Measurements from ENCODE around the gene TXN2.

The TXN2 gene

GRCh38 chr22:36486619-36487384 is 5.4 kb upstream of the TXN2 start:
- DNase-seq (ENCODE audit: low read depth, low spot score) = peak; percentile 62

DNA sequence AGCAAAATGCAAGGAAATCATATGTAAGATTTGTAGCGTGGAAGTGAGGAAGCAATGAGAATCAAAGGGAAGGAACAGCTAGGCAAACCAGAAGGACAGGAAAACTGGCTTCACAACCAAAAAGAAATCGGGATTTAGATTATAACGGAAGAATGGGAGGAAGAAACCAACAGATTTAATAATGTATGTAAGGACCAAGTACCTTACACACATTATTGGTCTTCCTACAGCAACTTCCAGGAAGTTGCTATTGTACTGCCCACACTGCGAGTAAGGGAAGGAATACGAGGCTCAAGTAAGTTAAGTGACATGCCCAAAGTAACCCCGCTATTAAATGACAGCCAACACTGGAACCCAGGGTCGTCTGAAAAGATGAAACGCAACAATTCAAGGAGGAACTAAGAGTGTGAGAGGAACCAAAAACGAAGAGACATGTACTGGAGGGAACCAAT is 473 bp downstream of the TXN2 start:
- no peak for DNase-seq (ENCODE audit: low read depth, low spot score)

GRCh38 chr22:36478966-36479365 is 2.5 kb downstream of the TXN2 start:
- no peak for DNase-seq (ENCODE audit: low read depth, low spot score)

DNA sequence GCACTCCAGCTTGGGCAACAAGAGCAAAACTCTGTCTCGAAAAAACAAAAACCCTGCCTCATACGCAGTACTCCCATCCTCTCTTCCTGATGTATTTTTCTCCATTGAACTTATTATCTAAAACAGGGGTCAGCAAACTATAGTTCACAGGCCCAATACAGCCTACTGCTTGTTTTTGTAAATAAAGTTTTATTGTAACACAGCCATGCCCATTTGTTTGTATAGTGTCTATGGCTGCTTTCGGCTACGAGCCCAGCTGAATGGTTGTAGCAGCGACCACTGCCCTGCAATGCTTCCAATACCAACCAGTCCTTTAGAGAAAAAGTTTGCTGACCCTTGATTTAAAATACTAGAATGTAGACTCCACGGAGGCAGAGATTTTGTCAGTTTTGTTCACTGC is 6.1 kb downstream of the TXN2 start:
- DNase-seq (ENCODE audit: low read depth, low spot score) = no peak

GRCh38 chr22:36472689-36473088 is 8.8 kb downstream of the TXN2 start:
- no peak for DNase-seq (ENCODE audit: low read depth, low spot score)

GRCh38 chr22:36471341-36471821 is 10.1 kb downstream of the TXN2 start:
- DNase-seq (ENCODE audit: low read depth, low spot score) = peak; percentile 54

GRCh38 chr22:36470994-36471331 is 10.5 kb downstream of the TXN2 start:
- DNase-seq (ENCODE audit: low read depth, low spot score) = peak; percentile 31

DNA sequence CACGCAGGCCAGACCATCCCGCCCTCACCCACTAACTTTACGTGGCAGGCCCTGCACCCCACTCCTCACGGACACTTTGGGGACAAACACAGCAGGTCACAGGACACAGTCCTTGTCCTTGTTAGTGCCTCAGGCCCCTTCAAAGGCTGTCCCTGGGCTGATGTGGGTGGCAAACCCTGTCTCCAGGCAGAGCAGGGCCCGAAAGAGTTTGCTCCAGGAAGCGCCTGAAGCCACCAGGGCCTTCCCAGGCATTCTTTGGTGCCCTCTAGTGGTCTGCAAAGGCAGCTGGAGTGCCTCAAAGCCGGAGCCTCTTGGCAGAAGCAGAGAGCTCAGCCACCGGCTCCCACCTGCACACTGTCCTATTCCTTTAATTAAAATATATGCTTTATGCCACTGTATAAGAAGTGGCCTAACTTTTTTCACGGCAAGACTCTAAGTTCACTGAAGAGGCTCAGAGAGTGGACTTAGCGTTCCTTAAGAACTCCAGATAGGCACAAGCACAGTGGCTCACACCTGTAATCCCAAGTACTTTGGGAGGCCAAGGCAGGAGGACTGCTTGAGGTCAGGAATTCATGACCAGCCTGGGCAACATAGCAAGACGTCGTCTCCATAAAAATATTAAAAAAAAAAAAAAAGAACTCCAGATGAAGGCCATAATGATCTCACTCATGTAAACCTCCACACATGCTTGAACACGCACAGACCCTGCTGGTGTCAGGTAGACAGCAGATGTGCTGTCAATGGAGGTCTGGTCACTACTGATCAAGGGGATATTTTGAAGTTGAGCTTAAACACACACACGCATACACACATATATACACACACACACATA is 11.1 kb downstream of the TXN2 start:
- peak; percentile 94 for DNase-seq (ENCODE audit: low read depth, low spot score)

GRCh38 chr22:36469094-36469710 is 12.2 kb downstream of the TXN2 start:
- peak; percentile 63 for DNase-seq (ENCODE audit: low read depth, low spot score)

DNA sequence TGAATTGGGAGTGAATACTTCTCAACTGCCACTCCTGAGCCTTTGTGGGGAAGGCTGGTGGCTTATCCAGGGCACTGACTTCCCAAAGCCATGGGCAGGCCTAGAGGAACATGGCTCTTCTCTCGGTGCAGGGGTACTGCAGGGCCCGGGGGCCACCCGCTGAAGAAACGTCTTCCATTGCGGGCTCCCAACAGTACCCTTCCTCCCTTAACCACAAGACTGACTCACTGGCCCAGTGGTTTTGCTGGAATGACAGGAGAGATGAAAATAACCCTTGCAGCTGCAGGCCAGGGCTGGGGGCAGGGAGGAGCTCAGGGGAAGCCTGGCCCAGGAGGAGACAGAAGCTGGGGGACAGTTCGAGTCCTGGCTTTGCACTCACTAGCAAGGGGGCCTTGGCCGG is 13.5 kb downstream of the TXN2 start:
- peak; percentile 97 for DNase-seq (ENCODE audit: low read depth, low spot score)

GRCh38 chr22:36467042-36467810 is 14.2 kb downstream of the TXN2 start:
- DNase-seq (ENCODE audit: low read depth, low spot score) = peak; percentile 95

- no peak for DNase-seq (ENCODE audit: low read depth, low spot score)
Observed at GRCh38 chr22:36466258-36466657, 15.2 kb downstream of the TXN2 start.

GRCh38 chr22:36465232-36466021 is 16.0 kb downstream of the TXN2 start:
- peak; percentile 96 for DNase-seq (ENCODE audit: low read depth, low spot score)

- no peak for DNase-seq (ENCODE audit: low read depth, low spot score)
Observed at GRCh38 chr22:36464715-36465231, 16.7 kb downstream of the TXN2 start.

- no peak for DNase-seq (ENCODE audit: low read depth, low spot score)
Observed at GRCh38 chr22:36463783-36464184, 17.7 kb downstream of the TXN2 start.

DNA sequence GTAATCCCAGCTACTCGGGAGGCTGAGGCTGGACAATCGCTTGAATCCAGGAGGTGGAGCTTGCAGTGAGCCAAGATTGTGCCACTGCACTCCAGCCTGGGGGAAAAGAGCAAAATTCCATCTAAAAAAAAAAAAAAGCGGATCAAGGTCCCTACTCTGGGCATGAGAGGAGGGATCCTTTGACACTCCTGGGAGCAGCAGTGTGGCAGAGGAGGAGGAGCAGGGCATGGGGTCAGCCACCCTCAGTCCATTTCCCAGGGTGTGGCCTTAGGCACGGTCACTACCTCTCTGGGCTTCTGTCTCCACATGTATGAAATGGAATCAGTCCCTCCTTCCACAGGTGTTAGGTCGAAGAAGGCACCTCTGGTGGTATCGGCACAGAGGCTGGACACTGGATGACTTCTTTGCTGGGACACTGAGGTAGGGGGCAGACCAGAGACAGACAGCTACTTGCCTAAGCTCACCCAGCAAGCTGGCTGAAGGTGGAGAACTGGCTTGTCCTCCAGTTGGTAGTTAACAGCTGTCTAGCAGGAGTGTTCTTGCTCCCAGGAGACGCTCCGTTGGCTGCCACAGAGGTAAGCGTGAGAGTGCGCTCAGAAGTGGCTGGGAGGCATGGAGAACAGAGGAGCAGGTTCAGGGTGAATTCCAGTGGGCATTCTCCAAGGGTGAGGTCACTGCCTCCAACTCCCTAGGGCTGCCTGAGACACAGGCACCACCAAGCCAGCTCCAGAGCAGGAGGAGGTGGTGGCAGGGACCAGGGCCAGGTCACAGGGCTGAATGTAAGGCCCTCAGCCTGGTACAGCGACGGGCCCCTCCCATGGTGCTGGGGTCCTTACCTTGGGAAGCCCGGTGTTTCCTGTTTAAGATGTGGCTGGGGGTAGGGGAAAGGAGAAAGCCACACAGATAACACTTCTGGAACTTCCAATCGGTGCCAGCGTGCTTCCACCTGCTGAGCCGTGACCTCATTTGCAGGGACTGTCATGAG is 19.5 kb downstream of the TXN2 start:
- peak; percentile 98 for DNase-seq (ENCODE audit: low read depth, low spot score)

DNA sequence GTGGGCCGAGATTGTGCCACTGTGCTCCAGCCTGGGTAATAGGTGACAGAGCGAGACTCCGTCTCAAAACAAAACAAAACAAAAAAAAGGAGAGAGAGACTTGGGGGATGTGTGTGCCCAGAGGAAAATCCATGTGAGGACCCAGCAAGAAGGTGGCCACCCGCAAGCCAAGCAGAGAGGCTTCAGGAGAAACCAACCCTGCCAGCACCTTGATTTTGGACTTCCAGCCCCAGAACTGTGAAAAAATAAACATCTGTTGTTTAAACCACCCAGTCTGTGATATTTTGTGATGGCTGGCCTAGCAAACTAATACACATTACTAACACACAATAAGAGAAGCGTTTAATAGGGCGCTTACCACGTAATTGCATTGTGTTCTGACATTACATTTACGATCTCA is 21.2 kb downstream of the TXN2 start:
- no peak for DNase-seq (ENCODE audit: low read depth, low spot score)

- peak; percentile 50 for DNase-seq (ENCODE audit: low read depth, low spot score)
Observed at GRCh38 chr22:36457688-36458450, 23.6 kb downstream of the TXN2 start.

DNA sequence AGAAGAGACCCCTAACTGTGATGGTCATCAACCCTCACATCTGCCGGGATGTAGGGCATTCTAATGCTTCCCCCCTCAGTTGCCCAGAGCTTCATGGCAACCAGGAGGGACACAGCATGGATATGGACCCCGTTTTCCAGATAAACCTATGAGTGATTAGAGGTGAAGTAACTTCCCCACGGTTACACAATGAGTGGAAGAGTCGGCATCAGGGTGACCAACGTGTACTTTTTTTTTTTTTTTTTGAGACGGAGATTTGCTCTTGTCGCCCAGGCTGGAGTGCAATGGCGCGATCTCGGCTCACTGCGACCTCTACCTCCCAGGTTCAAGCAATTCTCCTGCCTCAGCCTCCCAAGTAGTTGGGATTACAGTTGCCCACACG is 25.0 kb downstream of the TXN2 start:
- no peak for DNase-seq (ENCODE audit: low read depth, low spot score)

Measured in astrocyte of the hippocampus (primary cell).